Measurements from ENCODE around the gene PNMA6E.

Gene PNMA6E

GRCh38 chrX:153347530-153347929 lies 53.6 kb downstream of the PNMA6E start:
- no peak for DNase-seq

Measured in activated T-cell treated with anti-CD3 and anti-CD28 coated beads, Interleukin-2, amount 50 U/mL, for 1 hour (primary cell).